Kidney tubule cell (primary cell): ENCODE data around the gene UBP1.
"Not testable (repeated sequence)": the region's sequence is repeated elsewhere in the genome, so short reads cannot be mapped to it uniquely, and the experiment has no call there.

Source experiments
- DNase-seq: peaks from one replicate; pipeline ENCODE4 v3.0.0-alpha.2; 2018; ENCODE audit warnings: low spot score

Gene UBP1

GRCh38 chr3:33440328-33441224 is at the start of gene UBP1:
UBP1 (minus strand) TSS chr3:33440405; CDS start chr3:33439848, 557 bp downstream.
- DNase-seq = peak; percentile 100

DNA sequence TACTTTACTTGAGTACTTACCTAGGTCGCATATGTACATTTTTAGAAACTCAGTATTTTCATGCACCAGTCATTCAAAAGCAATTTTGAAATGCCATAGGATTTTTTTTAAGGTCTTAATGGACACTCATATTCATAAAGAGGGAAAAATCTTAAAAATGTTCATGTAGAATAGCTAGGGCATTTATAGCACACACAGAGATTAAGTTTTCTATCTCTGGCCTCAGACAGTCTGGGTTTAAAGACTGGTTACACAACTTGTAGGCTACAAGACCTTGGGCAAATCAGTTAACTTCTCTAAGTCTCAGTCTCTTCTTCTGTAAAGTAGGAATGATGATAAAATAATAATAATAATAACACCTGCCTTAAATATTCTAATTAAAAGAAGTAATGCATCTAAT is 48.5 kb upstream of the UBP1 start:
- no peak for DNase-seq

- DNase-seq = no peak
Measured at GRCh38 chr3:33488246-33488645, 48.0 kb upstream of the UBP1 start.

DNA sequence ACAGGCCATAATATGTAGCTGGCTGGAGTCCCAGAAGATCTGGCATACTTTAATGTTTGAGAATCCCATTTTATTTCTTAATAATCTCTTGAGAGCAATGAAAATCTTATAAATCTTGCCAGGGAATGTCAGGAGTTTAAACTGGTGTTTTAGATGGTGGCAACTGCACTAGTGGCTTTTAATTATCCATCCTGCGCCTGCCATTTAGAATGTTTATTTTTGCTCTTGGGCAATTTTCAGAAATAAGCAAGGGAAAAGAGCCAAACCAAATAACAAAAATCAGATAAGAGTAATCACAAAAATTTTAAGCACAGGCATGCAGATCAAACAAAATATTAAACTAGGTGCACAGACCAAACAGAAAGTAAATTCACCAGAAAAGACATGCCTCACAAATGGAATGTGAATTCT is 41.9 kb upstream of the UBP1 start:
- DNase-seq = no peak

DNA sequence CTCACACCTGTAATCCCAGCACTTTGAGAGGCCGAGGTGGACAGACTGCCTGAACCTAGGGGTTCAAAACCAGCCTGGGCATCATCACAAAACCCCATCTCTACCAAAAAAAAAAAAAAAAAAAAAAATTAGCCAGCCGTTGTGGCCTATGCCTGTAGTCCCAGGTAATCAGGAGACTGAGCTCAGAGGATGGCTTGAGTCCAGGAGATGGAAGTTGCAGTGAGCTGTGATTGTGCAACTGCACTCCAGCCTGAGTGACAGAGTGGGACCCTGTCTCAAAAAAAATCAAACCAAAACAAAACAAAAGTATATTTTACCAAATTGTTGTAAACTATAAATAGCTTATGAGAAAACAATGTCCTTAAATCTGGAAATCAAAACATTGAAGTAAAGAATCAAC is 34.7 kb upstream of the UBP1 start:
- DNase-seq = no peak

DNA sequence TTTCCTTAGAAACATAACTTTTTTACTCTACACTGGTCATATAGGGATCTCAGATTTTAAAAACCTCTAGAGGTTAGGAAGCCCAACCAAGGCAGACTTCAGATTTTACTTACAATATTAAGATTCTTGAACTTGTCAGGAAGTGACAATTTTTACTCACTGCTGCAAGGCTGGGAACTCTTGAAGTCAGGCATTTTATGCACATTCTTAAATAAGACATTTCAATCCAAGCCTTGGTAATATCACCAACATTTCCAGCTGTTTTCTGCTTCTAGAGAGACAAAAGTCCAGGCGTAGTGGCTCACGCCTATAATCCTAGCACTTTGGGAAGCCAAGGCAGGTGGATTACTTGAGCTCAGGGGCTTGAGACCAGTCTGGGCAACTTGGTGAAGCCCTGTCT is 33.6 kb upstream of the UBP1 start:
- no peak for DNase-seq

GRCh38 chr3:33467786-33468185 is 27.6 kb upstream of the UBP1 start:
- DNase-seq = no peak

- no peak for DNase-seq
Measured at GRCh38 chr3:33461097-33461496, 20.9 kb upstream of the UBP1 start.

- DNase-seq = not testable (repeated sequence)
Measured at GRCh38 chr3:33459577-33459976, 19.4 kb upstream of the UBP1 start.

- no peak for DNase-seq
Measured at GRCh38 chr3:33458446-33458845, 18.2 kb upstream of the UBP1 start.

DNA sequence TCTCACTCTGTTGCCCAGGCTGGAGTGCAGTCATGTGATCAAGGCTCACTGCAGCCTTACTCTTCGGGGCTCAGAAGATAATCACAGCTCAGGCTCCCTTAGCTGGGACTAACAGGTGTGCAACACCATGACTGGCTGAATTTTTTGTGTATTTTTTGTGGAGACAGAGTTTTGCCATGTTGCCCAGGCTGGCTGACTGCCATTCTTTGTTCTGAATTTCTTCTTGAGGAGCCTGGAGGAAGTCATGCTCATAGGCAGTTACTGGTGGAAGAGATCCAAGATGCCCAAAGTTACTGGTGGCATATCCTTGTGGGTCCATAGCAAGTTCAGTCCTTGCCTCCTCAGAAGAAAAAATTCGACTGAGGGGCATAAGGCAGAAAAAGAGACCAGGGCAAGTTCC is 16.6 kb upstream of the UBP1 start:
- DNase-seq = no peak

GRCh38 chr3:33453331-33453761 is 13.1 kb upstream of the UBP1 start:
- DNase-seq = no peak

- not testable (repeated sequence) for DNase-seq
Measured at GRCh38 chr3:33451994-33452393, 11.8 kb upstream of the UBP1 start.

DNA sequence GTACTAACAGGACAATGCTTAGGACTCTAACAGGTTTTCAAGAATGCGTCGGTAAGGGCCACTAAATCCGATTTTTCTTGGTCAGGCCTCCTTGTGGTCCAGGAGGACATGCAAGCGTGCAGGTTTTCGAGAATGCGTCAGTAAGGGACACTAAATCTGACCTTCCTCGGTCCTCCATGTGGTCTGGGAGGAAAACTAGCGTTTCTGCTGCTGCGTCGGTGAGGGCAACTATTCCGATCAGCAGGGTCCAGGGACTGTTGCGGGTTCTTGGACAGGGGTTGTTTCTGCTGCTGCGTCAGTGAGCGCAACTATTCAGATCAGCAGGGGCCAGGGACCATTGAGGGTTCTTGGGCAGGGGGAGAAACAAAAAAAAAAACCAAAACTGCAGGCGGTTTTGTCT is 7.8 kb upstream of the UBP1 start:
- DNase-seq = no peak

GRCh38 chr3:33447256-33447625 is 7.0 kb upstream of the UBP1 start:
- DNase-seq = not testable (repeated sequence)

- no peak for DNase-seq
Measured at GRCh38 chr3:33442190-33442589, 2.0 kb upstream of the UBP1 start.

DNA sequence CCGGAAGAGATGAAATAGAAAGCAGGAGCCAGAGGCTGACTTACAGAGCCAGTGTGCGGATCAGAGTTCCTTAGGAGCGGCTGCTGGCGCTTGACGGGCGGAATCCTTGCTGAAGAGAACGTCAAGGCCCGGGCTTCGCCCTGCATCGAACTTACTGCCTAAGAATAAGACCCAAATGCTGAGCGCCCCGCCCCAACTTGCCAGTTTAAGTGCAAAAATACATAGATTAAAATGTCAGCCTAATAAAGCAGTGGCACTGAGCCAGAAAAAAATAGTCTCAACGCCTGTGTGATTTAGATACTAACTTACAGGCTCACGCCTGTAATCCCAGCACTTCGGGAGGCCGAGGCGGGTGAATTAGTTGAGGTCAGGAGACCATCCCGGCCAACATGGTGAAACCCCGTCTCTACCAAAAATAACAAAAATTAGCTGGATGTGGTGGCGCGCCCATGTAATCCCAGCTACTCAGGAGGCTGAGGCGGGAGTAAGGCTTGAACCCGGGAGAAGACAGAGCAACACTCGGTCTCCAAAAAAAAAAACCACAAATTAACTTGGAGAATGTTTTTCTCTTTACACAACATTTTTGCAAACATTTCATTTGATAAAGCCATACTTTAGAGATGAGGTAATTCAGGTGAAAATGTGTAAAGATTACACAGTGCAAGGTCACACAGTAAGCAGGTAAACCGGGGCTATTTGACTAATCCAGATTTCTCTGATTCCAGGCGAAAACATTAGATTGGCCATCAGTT is 1.2 kb upstream of the UBP1 start:
- DNase-seq = peak; percentile 19

- DNase-seq = peak; percentile 50
Measured at GRCh38 chr3:33439546-33440327, 468 bp downstream of the UBP1 start.

- DNase-seq = no peak
Measured at GRCh38 chr3:33438881-33439545, 1.2 kb downstream of the UBP1 start.

DNA sequence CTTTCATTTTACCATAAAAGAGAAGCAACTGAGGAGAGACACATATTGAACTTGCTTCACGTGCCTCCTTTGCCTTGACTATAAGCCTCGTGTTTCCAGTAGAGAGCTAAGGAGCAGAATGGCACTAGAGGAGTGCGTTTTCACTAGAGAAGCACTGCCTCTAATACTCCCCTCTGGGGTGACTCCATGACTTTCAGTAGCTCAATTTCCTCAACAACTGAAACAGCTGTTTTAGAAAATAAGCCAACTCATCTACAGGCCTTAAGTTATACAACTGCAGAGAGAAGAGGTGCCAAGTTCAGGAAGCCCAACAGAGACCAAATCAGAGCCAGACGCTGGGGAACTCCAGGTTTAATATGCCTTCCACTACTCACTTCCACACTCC is 1.9 kb downstream of the UBP1 start:
- peak; percentile 29 for DNase-seq

DNA sequence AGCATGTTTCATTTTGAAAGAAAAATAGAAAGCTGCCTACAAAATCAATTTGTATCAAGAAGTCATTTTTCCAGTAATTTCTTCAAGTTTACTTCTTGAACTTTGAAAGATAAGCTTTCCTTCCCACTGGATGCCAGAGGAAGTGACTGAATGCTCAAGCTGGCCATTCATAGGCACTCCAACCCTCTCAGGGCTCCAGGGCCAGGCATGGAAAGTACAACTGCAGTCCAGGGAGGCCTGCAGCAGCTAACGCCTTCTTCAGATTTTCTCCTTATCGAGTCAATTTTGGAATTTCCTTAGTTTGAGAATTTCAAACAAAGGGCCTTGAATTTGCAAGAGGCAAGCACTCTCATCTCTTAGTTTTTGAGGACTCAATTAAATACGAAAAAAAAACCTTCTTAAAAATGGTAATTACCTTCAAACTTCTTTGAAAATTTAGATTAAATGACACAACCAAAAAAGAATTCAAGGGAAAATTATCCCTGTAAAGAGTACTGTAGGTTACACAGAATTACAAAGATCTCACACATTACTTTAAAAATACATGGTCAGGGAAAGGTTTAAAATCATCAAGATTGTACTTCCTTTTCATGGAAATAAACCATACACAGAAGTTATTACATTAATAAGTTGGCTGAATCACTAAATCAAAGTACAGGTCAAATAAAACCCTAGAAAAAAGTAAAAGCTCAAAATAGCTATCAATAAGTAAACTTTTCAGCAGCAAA is 2.5 kb downstream of the UBP1 start:
- DNase-seq = peak; percentile 50
